Measurements from ENCODE around the gene MIS18A. TPM values are rescaled to one million over a fixed set of nuclear protein-coding genes. Genes with fewer than 3 reads are reported as not detected.

MIS18A gene
- total RNA-seq, 1 experiment from 2014 or later: 27.5 TPM

- no peaks in the 10 kb centered on the region for H3K9me3 ChIP-seq
- H3K27me3 ChIP-seq (replicated peaks; ENCODE audit: control insufficient read depth, insufficient read depth, low read length): no peaks in the 10 kb centered on the region
- no peaks in the 10 kb centered on the region for H3K9me3 Mint-ChIP-seq (ENCODE audit: unreplicated experiment)
- no peak overlapping the region for H3K4me3 Mint-ChIP-seq (ENCODE audit: unreplicated experiment)
- no peak overlapping the region for H3K4me3 ChIP-seq (ENCODE audit: low read depth, low read length)
- DNase-seq: no peak
- H3K36me3 ChIP-seq (ENCODE audit: control insufficient read depth, insufficient read depth, low read length): no peaks in the 10 kb centered on the region
- peaks cover 33% of the 10 kb centered on the region for H3K36me3 Mint-ChIP-seq (ENCODE audit: insufficient read depth, unreplicated experiment)
- ChIA-PET POLR2A (interaction anchor here (0.6 kb wide), 1 partner anchor 521 kb away, joined by 3 read pairs; no protein-coding TSS in a partner anchor), CTCF (no interaction called here)
- intact Hi-C loops (cut with micrococcal nuclease; ENCODE audit: unreplicated experiment): no loop called here
- no peaks in the 10 kb centered on the region for H3K4me1 ChIP-seq
- TF ChIP-seq CTCF (IDR thresholded peaks at IDR 0.05; ENCODE audit: insufficient read depth in 1 of 2, low read depth in 1 of 2, low read length in 1 of 2, severe bottlenecking in 1 of 2, unreplicated experiment in 1 of 2): no peak
- no peaks in the 10 kb centered on the region for H3K27me3 Mint-ChIP-seq (ENCODE audit: insufficient read depth, unreplicated experiment)
- H3K27ac Mint-ChIP-seq (ENCODE audit: unreplicated experiment): no peak overlapping the region
- H3K4me1 Mint-ChIP-seq (ENCODE audit: low read depth, unreplicated experiment): no peaks in the 10 kb centered on the region
- BruUV-seq (replicated peaks): no TSS peak
These were observed 28.9 kb upstream of the MIS18A start for GRCh38 chr21:32307706-32308105.

GRCh38 chr21:32306021-32306780 lies 27.4 kb upstream of the MIS18A start:
- H3K4me1 ChIP-seq: no peaks in the 10 kb centered on the region
- CTCF ChIA-PET: no interaction called here
- no peaks in the 10 kb centered on the region for H3K9me3 ChIP-seq
- no peaks in the 10 kb centered on the region for H3K36me3 ChIP-seq (ENCODE audit: control insufficient read depth, insufficient read depth, low read length)
- POLR2A ChIA-PET: no interaction called here
- Mint-ChIP-seq H3K4me1 (ENCODE audit: low read depth, unreplicated experiment) (no peaks in the 10 kb centered on the region), H3K27ac (ENCODE audit: unreplicated experiment) (peak overlapping the region; percentile 19), H3K27me3 (ENCODE audit: insufficient read depth, unreplicated experiment) (no peaks in the 10 kb centered on the region), H3K9me3 (ENCODE audit: unreplicated experiment) (no peaks in the 10 kb centered on the region), H3K36me3 (ENCODE audit: insufficient read depth, unreplicated experiment) (peaks cover 33% of the 10 kb centered on the region), H3K4me3 (ENCODE audit: unreplicated experiment) (no peak overlapping the region)
- no peak for TF ChIP-seq CTCF (IDR thresholded peaks at IDR 0.05; ENCODE audit: insufficient read depth in 1 of 2, low read depth in 1 of 2, low read length in 1 of 2, severe bottlenecking in 1 of 2, unreplicated experiment in 1 of 2)
- DNase-seq: peak in 1 of 2 experiments; percentile 4
- BruUV-seq (replicated peaks): no TSS peak
- no peaks in the 10 kb centered on the region for H3K27me3 ChIP-seq (replicated peaks; ENCODE audit: control insufficient read depth, insufficient read depth, low read length)
- H3K4me3 ChIP-seq (ENCODE audit: low read depth, low read length): no peak overlapping the region
- intact Hi-C loops (cut with micrococcal nuclease; ENCODE audit: unreplicated experiment): no loop called here

GRCh38 chr21:32304998-32305397 lies 26.1 kb upstream of the MIS18A start:
- Mint-ChIP-seq H3K4me3 (ENCODE audit: unreplicated experiment) (no peak overlapping the region), H3K27me3 (ENCODE audit: insufficient read depth, unreplicated experiment) (no peaks in the 10 kb centered on the region), H3K9me3 (ENCODE audit: unreplicated experiment) (no peaks in the 10 kb centered on the region), H3K4me1 (ENCODE audit: low read depth, unreplicated experiment) (no peaks in the 10 kb centered on the region), H3K27ac (ENCODE audit: unreplicated experiment) (no peak overlapping the region), H3K36me3 (ENCODE audit: insufficient read depth, unreplicated experiment) (peaks cover 33% of the 10 kb centered on the region)
- Histone ChIP-seq H3K36me3 (ENCODE audit: control insufficient read depth, insufficient read depth, low read length) (no peaks in the 10 kb centered on the region), H3K4me1 (no peaks in the 10 kb centered on the region), H3K27me3 (replicated peaks; ENCODE audit: control insufficient read depth, insufficient read depth, low read length) (no peaks in the 10 kb centered on the region), H3K9me3 (no peaks in the 10 kb centered on the region), H3K4me3 (ENCODE audit: low read depth, low read length) (no peak overlapping the region)
- no TSS peak for BruUV-seq (replicated peaks)
- TF ChIP-seq CTCF (IDR thresholded peaks at IDR 0.05; ENCODE audit: insufficient read depth in 1 of 2, low read depth in 1 of 2, low read length in 1 of 2, severe bottlenecking in 1 of 2, unreplicated experiment in 1 of 2): no peak
- CTCF ChIA-PET: no interaction called here
- DNase-seq: no peak
- intact Hi-C loops (cut with micrococcal nuclease; ENCODE audit: unreplicated experiment): no loop called here
- POLR2A ChIA-PET: no interaction called here

All from Caco-2 (cell line).